Body of pancreas (tissue), 4 donors: ENCODE data around the gene SLC36A3. TPM values are rescaled to one million over a fixed set of nuclear protein-coding genes. Genes with fewer than 3 reads are reported as not detected.
"Not testable (repeated sequence)": the region's sequence is repeated elsewhere in the genome, so short reads cannot be mapped to it uniquely, and the experiment has no call there.

ENCODE experiments used
- ATAC-seq: fragments of 150-250 bp; one replicate; pipeline ENCODE4 v1.9.1; 2016
- DNase-seq, 4 donors: peaks; one replicate each; pipeline ENCODE4 v3.0.0-alpha.2; 2019
- H3K27ac ChIP-seq, 4 donors: fragments of 200-600 bp; sonication (generic); 1 replicate in 3 of 4; 2 replicates in 1 of 4; pipeline versions ENCODE4 v1.5.1 to v1.6.1; 2016 to 2019; ENCODE audit warnings: mild to moderate bottlenecking in 1 of 4, mixed read lengths in 1 of 4, moderate library complexity in 1 of 4
- H3K27me3 ChIP-seq, 2 donors: fragments of 200-600 bp; sonication (generic); one replicate each; pipeline ENCODE4 v1.6.0; 2016; ENCODE audit warnings: mild to moderate bottlenecking in 1 of 2
- H3K36me3 ChIP-seq, 2 donors: fragments of 200-600 bp; sonication (generic); replicated peaks in 1 of 2; 2 replicates each; pipeline ENCODE4 v1.5.1; 2016; ENCODE audit warnings: low read depth in 2 of 2; ENCODE audit not compliant: insufficient read depth in 1 of 2
- H3K4me1 ChIP-seq: fragments of 200-600 bp; sonication (generic); one replicate; pipeline ENCODE4 v1.6.0; 2016
- H3K4me3 ChIP-seq, 2 donors: fragments of 200-600 bp; sonication (generic); 1 replicate in 1 of 2; 2 replicates in 1 of 2; pipeline ENCODE4 v1.5.1; 2016 to 2019
- H3K9me3 ChIP-seq, 3 donors: fragments of 200-600 bp; sonication (generic); 1 replicate in 2 of 3; 2 replicates in 1 of 3; pipeline ENCODE4 v1.5.1; 2016
- POLR2A ChIP-seq, 3 donors: fragments of 450-650 bp; IDR thresholded peaks; one replicate each; pipeline ENCODE4 v1.6.1; 2016; ENCODE audit warnings: antibody characterized with exemption in 3 of 3, mild to moderate bottlenecking in 2 of 3
- WGBS, 2 donors: methylation state at CpG; one replicate each; pipeline ENCODE4 v1.1.5; 2017; 5-methylcytosine and 5-hydroxymethylcytosine counted together
- intact Hi-C: fragments of 100-400 bp; cut with DNase I; formaldehyde crosslinking; loops from one replicate; pipeline ENCODE4 v1.15.1; 2023
- total RNA-seq, 2 donors: library from RNA; depleted of rRNA; stranded (reverse); fragments of >200 nt; gene quantifications; one replicate each; pipeline ENCODE4 v1.1.0, GENCODE V29; 2016
- TF ChIP-seq, protein P1 (sequence below), 7 experiments: fragments of 450-650 bp in 4 of 7; fragments of 200-600 bp in 3 of 7; sonication (generic) in 3 of 7; IDR thresholded peaks; one replicate each; pipeline ENCODE4 v1.5.1; 2016 to 2019; ENCODE audit warnings: antibody characterized with exemption in 7 of 7

SLC36A3 gene
- total RNA-seq, 2 donors from 2014 or later, result not detected

DNA sequence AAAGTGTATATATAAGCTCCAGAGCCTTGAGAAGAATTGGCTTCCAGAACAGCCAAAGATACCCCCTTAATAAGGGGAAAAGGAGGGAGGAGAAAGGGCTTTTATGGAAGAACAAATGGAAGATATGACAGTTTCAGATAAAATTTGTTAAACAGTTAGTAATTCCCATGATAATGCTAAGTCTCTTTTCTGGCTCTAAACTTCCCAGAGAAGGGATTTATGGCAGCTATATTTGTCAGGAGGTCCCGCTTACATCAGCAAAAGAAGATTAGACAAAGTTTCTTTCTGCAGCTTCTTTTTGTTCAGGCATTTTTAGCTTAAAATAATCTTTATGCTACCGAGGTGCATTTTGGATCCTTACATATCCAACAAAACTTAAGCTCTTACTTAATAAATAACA, 14.3 kb upstream of the SLC36A3 start:
- 64 to 66% methylated on average over 2 of the region's 2 CpGs for WGBS, 2 donors
- intact Hi-C loops, result no loop called here

DNA sequence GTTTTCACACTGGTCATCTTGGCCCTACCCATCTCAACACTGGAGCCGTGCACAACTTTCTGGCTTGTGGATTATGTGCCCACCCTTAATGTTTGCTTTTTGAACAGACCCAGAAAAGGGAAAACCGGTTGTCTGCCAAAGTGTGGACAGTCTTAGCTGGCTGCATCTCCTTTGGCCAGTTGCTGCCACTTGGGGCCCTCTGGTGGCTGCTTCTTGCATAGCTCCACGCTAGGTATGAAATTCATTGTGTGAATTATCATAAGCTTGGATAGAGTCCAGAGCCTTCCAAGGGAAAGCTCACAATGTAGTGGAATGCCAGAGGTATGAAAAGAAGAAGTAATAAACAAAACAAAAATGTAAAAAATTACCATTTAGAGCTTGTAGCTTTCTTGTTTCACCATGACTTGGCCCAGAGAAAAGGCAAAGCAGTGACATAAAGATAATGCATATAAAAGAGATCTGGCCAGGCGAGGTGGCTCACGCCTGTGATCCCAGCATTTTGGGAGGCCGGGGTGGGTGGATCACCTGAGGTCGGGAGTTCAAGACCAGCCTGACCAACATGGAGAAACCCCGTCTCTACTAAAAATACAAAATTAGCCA, 12.5 kb upstream of the SLC36A3 start:
- Histone ChIP-seq H3K27me3 (no peaks in the 10 kb centered on the region), H3K9me3 (no peaks in the 10 kb centered on the region), H3K27ac (no peak overlapping the region), H3K4me1 (no peaks in the 10 kb centered on the region), H3K4me3 (no peak overlapping the region), H3K36me3 (no peaks in the 10 kb centered on the region)
- DNase-seq (peak; percentile 85 to 93 (median 87)), ATAC-seq (peak; percentile 90)
- TF ChIP-seq, protein P1, sequence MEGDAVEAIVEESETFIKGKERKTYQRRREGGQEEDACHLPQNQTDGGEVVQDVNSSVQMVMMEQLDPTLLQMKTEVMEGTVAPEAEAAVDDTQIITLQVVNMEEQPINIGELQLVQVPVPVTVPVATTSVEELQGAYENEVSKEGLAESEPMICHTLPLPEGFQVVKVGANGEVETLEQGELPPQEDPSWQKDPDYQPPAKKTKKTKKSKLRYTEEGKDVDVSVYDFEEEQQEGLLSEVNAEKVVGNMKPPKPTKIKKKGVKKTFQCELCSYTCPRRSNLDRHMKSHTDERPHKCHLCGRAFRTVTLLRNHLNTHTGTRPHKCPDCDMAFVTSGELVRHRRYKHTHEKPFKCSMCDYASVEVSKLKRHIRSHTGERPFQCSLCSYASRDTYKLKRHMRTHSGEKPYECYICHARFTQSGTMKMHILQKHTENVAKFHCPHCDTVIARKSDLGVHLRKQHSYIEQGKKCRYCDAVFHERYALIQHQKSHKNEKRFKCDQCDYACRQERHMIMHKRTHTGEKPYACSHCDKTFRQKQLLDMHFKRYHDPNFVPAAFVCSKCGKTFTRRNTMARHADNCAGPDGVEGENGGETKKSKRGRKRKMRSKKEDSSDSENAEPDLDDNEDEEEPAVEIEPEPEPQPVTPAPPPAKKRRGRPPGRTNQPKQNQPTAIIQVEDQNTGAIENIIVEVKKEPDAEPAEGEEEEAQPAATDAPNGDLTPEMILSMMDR (IDR thresholded peaks at IDR 0.05), result peak; percentile 72 to 87 (median 78)
- TF ChIP-seq POLR2A (IDR thresholded peaks at IDR 0.05), result no peak
- intact Hi-C loops, result no loop called here
- WGBS, 2 donors, result 43 to 47% methylated on average over 8 of the region's 8 CpGs

More for the DNA sequence above, 14.3 kb upstream of the SLC36A3 start:
- DNase-seq, result no peak
- H3K4me1 ChIP-seq, result no peaks in the 10 kb centered on the region
- H3K27me3 ChIP-seq, result no peaks in the 10 kb centered on the region
- H3K4me3 ChIP-seq, result no peak overlapping the region
- H3K36me3 ChIP-seq, result no peaks in the 10 kb centered on the region
- H3K9me3 ChIP-seq, result no peaks in the 10 kb centered on the region
- TF ChIP-seq POLR2A (IDR thresholded peaks at IDR 0.05), result no peak
- TF ChIP-seq, protein P1 (IDR thresholded peaks at IDR 0.05), result no peak
- H3K27ac ChIP-seq, result no peak overlapping the region
- no peak for ATAC-seq

DNA sequence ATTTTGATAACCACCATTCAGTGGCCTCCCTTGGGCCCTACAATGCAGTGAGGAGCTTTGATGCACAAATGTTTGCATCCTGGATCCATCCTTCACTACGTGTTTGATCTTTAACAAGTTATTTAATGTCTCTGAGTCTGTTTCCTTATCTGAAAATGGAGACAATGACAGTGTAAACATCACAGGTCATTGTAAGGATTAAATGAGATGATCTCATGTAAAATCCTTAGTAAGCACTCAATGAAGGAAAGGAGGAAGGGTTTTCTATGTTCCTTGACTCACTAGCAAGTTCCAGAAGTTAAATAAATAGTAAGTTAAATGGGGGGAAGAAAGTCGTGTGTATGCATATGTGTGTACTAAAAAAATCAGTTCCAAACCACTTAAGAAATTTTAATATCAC, 9.8 kb upstream of the SLC36A3 start:
- Histone ChIP-seq H3K27ac (no peak overlapping the region), H3K4me3 (no peak overlapping the region), H3K27me3 (no peaks in the 10 kb centered on the region), H3K36me3 (no peaks in the 10 kb centered on the region), H3K4me1 (no peaks in the 10 kb centered on the region), H3K9me3 (no peaks in the 10 kb centered on the region)
- ATAC-seq, result no peak
- intact Hi-C loops, result no loop called here
- TF ChIP-seq, protein P1 (IDR thresholded peaks at IDR 0.05), result no peak
- TF ChIP-seq POLR2A (IDR thresholded peaks at IDR 0.05), result no peak
- 38 to 46% methylated on average over 2 of the region's 2 CpGs for WGBS, 2 donors
- no peak for DNase-seq

DNA sequence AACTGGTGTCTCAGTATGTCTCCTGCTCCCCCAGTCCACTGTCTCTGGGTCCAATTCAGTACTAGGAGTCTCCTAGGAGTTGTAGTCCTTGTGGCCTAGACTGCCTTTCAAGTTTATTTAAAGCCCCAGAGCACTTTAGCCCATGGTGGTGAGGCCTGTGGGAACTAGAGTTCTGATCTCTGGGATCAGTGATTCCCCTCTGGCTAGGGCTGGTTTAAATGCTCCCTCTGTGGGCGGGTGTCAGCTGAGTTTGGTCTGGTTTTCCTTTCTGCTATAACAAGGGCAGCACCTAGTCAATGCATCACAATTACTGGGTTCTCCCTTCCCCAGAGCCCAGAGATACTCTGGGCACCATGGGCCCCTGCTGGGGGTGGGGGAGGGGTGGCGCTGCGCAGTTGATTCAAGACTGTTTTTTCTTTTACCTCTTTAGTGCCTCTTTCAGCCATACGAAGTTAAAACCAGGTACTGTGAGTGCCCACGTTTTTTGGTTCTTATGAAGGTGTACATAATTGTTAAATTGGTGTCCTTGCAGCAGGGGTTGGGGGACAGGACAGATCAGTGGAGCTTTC, 9.3 kb upstream of the SLC36A3 start:
- Histone ChIP-seq H3K9me3 (no peaks in the 10 kb centered on the region), H3K36me3 (no peaks in the 10 kb centered on the region), H3K4me3 (no peak overlapping the region), H3K27ac (no peak overlapping the region), H3K4me1 (no peaks in the 10 kb centered on the region), H3K27me3 (no peaks in the 10 kb centered on the region)
- DNase-seq (no peak), ATAC-seq (no peak)
- TF ChIP-seq, protein P1 (IDR thresholded peaks at IDR 0.05), result no peak
- no peak for TF ChIP-seq POLR2A (IDR thresholded peaks at IDR 0.05)
- 56 to 65% methylated on average over 4 to 5 of the region's 5 CpGs for WGBS, 2 donors
- intact Hi-C loops, result no loop called here

GRCh38 chr5:151310932-151311331, 7.4 kb upstream of the SLC36A3 start:
- ATAC-seq, result no peak
- intact Hi-C loops, result no loop called here

DNA sequence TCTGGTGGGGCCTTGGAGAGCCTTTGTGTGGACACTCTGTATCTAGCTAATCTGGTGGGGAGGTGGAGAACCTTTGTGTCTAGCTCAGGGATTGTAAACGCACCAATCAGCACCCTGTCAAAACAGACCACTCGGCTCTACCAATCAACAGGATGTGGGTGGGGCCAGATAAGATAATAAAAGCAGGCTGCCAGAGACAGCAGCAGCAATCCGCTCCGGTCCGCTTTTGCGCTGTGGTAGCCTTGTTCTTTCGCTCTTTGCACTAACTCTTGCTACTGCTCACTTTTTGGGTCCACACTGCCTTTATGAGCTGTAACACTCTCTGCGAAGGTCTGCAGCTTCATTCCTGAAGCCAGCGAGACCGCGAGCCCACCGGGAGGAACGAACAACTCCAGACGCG, 6.3 kb upstream of the SLC36A3 start:
- H3K27ac ChIP-seq, H3K27me3 ChIP-seq, intact Hi-C loops, H3K9me3 ChIP-seq, H3K4me1 ChIP-seq, H3K4me3 ChIP-seq, ATAC-seq, H3K36me3 ChIP-seq, DNase-seq: not testable (repeated sequence)
- 89 to 92% methylated on average over 15 of the region's 15 CpGs for WGBS, 2 donors

More at GRCh38 chr5:151310932-151311331, 7.4 kb upstream of the SLC36A3 start:
- no peak overlapping the region for H3K27ac ChIP-seq
- no peak overlapping the region for H3K4me3 ChIP-seq
- no peaks in the 10 kb centered on the region for H3K9me3 ChIP-seq
- no peak for TF ChIP-seq POLR2A (IDR thresholded peaks at IDR 0.05)
- TF ChIP-seq, protein P1 (IDR thresholded peaks at IDR 0.05), result no peak
- no peak for DNase-seq
- H3K36me3 ChIP-seq, result no peaks in the 10 kb centered on the region
- no peaks in the 10 kb centered on the region for H3K4me1 ChIP-seq
- no peaks in the 10 kb centered on the region for H3K27me3 ChIP-seq

- H3K27ac ChIP-seq, H3K27me3 ChIP-seq, intact Hi-C loops, H3K9me3 ChIP-seq, H3K36me3 ChIP-seq, ATAC-seq, H3K4me3 ChIP-seq, H3K4me1 ChIP-seq, DNase-seq: not testable (repeated sequence)
- 99 to 100% methylated on average over 3 to 13 of the region's 27 CpGs for WGBS, 2 donors
Measured at GRCh38 chr5:151309266-151309665, 5.7 kb upstream of the SLC36A3 start.
